ENCODE data around the gene LRRC26. TPM values are rescaled to one million over a fixed set of nuclear protein-coding genes. Genes with fewer than 3 reads are reported as not detected.
A peak's percentile ranks its signal among the peaks of the same experiment; 100 is the strongest.

Gene LRRC26
- polyA plus RNA-seq, 2 of the 4 experiments (the other 2 are of a cell fraction), result 0.08 to 1.0 TPM

DNA sequence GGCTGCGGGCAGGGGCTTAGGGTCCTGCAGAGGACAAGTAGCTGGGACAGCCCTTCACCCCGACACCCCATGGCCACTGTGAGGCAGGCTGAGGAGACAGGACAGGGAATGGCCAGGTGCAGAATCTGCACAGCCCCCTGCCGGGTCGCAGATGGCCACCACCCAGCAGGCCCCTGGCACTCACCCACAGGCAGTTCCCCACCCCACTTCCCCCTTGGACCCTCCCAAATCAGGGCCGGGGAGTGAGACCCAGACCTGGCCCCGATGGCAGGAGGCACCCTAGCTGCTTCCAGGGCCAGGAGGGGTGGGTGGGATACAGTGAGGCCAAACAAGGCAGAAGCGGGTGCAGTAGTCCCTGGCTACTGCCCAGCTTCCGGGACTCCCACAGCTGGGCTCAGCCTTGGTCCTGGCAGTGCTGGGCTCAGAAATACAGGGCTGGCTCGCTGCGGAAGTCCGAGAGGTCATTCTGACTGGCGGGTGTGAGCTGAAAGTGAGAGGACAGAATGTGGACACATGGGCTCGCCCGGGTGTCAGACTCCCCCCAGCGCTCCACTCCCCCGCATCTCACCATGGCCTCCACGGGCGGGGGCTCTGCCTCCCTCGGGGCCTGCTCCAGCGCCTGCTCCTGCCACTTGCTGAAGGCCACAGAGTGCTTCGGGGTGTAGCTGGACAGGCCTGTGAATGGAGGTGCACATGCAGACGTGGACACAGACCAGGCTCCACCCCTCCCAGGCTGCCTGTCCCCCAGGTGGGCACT lies 22.0 kb upstream of the LRRC26 start:
- Histone ChIP-seq H3K4me1 (peaks cover 41% of the 10 kb centered on the region), H3K9me3 (no peaks in the 10 kb centered on the region), H3K27ac (no peak overlapping the region), H3K4me2 (no peak overlapping the region), H3K4me3 (no peak overlapping the region)
- ChIA-PET CTCF (interaction anchor here (0.6 to 11.5 kb wide), 8 partner anchors 9 to 107 kb away, joined by 3 to 156 read pairs (median 5); partner anchors contain the start of genes CYSRT1, LRRC26, RNF208 and RNF224), POLR2A (interaction anchor here (1.8 kb wide), 1 partner anchor 9 kb away, joined by 10 read pairs; the partner anchor contains the start of gene TPRN)
- WGBS (ENCODE audit: missing lambda C conversion rate), result 82% methylated on average over 14 of the region's 22 CpGs
- TF ChIP-seq, protein P1, sequence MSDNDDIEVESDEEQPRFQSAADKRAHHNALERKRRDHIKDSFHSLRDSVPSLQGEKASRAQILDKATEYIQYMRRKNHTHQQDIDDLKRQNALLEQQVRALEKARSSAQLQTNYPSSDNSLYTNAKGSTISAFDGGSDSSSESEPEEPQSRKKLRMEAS (IDR thresholded peaks at IDR 0.05), result no peak
- TF ChIP-seq, protein P2, sequence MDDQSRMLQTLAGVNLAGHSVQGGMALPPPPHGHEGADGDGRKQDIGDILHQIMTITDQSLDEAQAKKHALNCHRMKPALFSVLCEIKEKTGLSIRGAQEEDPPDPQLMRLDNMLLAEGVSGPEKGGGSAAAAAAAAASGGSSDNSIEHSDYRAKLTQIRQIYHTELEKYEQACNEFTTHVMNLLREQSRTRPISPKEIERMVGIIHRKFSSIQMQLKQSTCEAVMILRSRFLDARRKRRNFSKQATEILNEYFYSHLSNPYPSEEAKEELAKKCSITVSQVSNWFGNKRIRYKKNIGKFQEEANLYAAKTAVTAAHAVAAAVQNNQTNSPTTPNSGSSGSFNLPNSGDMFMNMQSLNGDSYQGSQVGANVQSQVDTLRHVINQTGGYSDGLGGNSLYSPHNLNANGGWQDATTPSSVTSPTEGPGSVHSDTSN (IDR thresholded peaks at IDR 0.05), result no peak
- no peak for DNase-seq (ENCODE audit: low read depth in 1 of 2, low spot score in 1 of 2)
- no peak for ATAC-seq
- no peak for FAIRE-seq

DNA sequence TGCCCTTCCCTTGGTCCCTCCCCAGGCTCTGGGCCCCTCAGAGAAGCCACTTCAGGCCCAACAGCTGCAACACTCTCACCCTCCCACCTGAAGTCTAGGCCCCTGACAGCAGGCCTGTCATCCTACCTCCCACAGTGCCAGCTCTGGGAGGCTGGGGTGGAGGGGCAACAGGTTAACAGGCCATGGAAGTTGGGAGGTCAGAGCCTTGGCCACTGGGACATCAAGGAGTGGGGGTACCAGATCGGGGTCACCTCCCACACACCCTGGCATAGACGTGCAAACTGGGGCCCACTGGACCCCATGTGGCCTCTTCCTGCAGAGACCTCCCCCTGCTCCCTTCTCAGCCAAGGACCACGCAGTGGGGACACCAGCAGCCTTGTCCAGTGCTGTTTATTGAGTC lies 21.4 kb upstream of the LRRC26 start:
- H3K9me3 ChIP-seq, result no peaks in the 10 kb centered on the region
- ChIA-PET CTCF (interaction anchor here (1.2 to 11.5 kb wide), 6 partner anchors 8 to 73 kb away, joined by 3 to 156 read pairs (median 19); partner anchors contain the start of genes CYSRT1, LRRC26, RNF208 and RNF224), POLR2A (interaction anchor here (1.8 kb wide), 1 partner anchor 10 kb away, joined by 10 read pairs; the partner anchor contains the start of gene TPRN)
- no peak overlapping the region for H3K4me2 ChIP-seq
- ATAC-seq (no peak), DNase-seq (ENCODE audit: low read depth in 1 of 2, low spot score in 1 of 2) (no peak), FAIRE-seq (no peak)
- H3K4me3 ChIP-seq, result no peak overlapping the region
- TF ChIP-seq, protein P2 (IDR thresholded peaks at IDR 0.05), result 0 out of 2 replicates have a peak, but pooled peaks have one; percentile 12
- TF ChIP-seq, protein P3, sequence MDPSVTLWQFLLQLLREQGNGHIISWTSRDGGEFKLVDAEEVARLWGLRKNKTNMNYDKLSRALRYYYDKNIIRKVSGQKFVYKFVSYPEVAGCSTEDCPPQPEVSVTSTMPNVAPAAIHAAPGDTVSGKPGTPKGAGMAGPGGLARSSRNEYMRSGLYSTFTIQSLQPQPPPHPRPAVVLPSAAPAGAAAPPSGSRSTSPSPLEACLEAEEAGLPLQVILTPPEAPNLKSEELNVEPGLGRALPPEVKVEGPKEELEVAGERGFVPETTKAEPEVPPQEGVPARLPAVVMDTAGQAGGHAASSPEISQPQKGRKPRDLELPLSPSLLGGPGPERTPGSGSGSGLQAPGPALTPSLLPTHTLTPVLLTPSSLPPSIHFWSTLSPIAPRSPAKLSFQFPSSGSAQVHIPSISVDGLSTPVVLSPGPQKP (IDR thresholded peaks at IDR 0.05; ENCODE audit: low read depth, low read length), result no peak
- TF ChIP-seq CBX2 (IDR thresholded peaks at IDR 0.05; ENCODE audit: borderline replicate concordance, low read depth), result no peak
- peaks cover 44% of the 10 kb centered on the region for H3K4me1 ChIP-seq
- H3K27ac ChIP-seq, result no peak overlapping the region
- 100% methylated on average over 1 of the region's 3 CpGs for WGBS (ENCODE audit: missing lambda C conversion rate)

DNA sequence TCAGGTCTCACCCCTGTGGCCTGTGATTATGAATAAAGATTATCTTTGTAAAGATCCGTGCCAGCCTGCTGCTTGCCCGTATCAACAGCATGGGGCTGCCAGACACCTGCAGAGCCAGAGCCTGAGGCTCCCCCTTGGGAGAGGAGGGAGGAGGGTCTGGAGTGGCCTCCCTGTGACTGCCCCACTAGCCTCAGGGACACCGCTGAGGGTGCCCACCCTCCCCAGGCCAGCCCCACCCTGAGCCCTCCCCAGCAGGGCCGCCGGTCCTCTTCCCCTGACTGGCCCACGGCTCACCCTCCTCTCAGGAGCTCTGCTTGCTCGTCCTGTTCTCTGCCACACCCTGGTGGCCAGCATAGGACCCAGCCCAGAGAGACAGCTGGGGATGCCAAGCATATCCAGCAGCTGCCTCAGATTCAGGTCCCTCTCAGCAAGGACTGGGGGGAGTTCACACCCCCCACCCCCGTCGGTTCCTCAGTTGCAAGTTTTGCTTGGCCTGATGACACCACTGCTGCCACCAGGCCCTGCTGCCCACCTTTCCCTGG lies 20.5 kb upstream of the LRRC26 start:
- no peaks in the 10 kb centered on the region for H3K9me3 ChIP-seq
- ATAC-seq (peak; percentile 31 to 44; a peak in 3 of 6 replicates), DNase-seq (ENCODE audit: low read depth in 1 of 2, low spot score in 1 of 2) (no peak), FAIRE-seq (no peak)
- peak overlapping the region in 1 of 2 experiments; percentile 97; a peak in 1 of 6 replicates for H3K27ac ChIP-seq
- peak overlapping the region; percentile 99 for H3K4me2 ChIP-seq
- POLR2A ChIA-PET, result interaction anchor here (2.1 to 3.4 kb wide), 3 partner anchors 11 to 33 kb away, joined by 15 to 38 read pairs (median 20); partner anchors contain the start of genes CYSRT1, RNF208 and TPRN
- 94% methylated on average over 3 of the region's 9 CpGs for WGBS (ENCODE audit: missing lambda C conversion rate)
- CTCF ChIA-PET, result interaction anchor here (0.9 to 11.5 kb wide), 14 partner anchors 7 to 126 kb away, joined by 3 to 156 read pairs (median 7); partner anchors contain the start of genes CYSRT1, LRRC26, RNF208 and RNF224
- TF ChIP-seq RAD21 (conservative IDR thresholded peaks at IDR 0.05 in 1 of 2, IDR thresholded peaks at IDR 0.05 in 1 of 2) (peak in 1 of 2 experiments; percentile 35; a peak in 1 of 5 replicates), TP53 (CRISPR knock-in tag; IDR thresholded peaks at IDR 0.05) (no peak)
- peaks cover 39% of the 10 kb centered on the region for H3K4me1 ChIP-seq
- no peak overlapping the region for H3K4me3 ChIP-seq

DNA sequence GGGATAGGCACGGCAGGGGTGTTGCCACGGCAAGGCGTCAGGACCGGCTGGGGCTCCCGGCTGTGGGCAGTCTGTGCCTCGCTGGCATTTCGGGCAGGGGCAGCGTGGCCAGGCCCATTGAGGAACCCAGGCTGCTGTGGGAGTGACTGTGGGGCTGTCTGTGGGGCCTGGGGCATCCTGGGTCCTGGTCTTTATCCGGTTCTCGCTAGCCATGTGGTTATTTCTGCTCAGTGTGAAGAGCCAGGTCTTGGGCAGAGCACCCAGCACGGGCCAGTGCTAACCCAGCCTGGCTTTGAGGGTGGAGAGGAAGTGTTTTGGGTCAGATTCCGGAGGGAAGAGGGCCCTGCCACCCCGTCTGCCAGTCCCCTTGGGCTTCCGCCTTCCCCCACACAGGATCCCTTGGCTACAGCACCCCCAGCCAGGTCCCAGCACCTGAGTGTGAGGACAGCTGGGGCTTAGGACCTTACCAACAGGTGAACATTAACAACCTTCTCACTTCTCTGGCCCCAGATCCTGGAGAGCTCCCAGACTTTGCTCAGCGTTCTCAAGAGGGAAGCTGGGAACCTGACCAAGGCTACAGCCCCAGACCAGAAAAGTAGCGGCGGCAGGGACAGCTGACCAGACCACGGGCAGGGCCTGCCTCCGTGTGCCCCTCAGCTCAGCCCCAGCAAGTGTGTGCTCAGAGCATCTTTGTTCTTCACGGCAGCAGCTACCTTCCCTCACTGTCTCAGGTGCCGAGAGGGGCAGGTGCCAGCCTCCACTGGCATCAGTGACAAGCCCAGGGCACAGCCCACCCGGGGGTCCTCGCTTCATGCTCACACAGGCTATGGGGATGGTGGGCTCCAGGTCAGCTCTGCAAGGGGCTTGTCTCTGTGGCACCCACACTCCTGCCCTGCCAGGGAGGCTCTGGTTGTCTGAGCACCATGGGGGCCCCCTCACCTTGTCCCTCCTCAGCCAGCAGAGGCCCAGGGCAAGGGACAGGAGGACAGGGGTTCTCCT lies 19.7 kb upstream of the LRRC26 start:
- H3K4me2 ChIP-seq, result peak overlapping the region; percentile 99
- FAIRE-seq, result no peak
- H3K27ac ChIP-seq, result peak overlapping the region; percentile 97
- ChIA-PET CTCF (interaction anchor here (0.6 to 11.5 kb wide), 25 partner anchors 9 to 125 kb away, joined by 3 to 156 read pairs (median 4); partner anchors contain the start of genes CYSRT1, GRIN1, LRRC26 and RNF208), POLR2A (interaction anchor here (0.6 to 3.4 kb wide), 16 partner anchors 9 to 62 kb away, joined by 3 to 38 read pairs (median 7); partner anchors contain the start of genes CYSRT1, NDOR1, RNF208 and RNF224)
- TF ChIP-seq HOXB13 (CRISPR knock-in tag; IDR thresholded peaks at IDR 0.05; ENCODE audit: low read depth) (no peak), RCOR1 (IDR thresholded peaks at IDR 0.05; ENCODE audit: low read depth, low read length) (no peak), CHD2 (IDR thresholded peaks at IDR 0.05; ENCODE audit: low read length, partially characterized antibody) (no peak), SMC3 (IDR thresholded peaks at IDR 0.05) (no peak), MAZ (IDR thresholded peaks at IDR 0.05; ENCODE audit: borderline replicate concordance, low read depth, low read length) (no peak), RARB (CRISPR knock-in tag; IDR thresholded peaks at IDR 0.05) (no peak)
- TF ChIP-seq, protein P4, sequence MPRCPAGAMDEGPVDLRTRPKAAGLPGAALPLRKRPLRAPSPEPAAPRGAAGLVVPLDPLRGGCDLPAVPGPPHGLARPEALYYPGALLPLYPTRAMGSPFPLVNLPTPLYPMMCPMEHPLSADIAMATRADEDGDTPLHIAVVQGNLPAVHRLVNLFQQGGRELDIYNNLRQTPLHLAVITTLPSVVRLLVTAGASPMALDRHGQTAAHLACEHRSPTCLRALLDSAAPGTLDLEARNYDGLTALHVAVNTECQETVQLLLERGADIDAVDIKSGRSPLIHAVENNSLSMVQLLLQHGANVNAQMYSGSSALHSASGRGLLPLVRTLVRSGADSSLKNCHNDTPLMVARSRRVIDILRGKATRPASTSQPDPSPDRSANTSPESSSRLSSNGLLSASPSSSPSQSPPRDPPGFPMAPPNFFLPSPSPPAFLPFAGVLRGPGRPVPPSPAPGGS (IDR thresholded peaks at IDR 0.05), result no peak
- H3K4me3 ChIP-seq, result peak overlapping the region; percentile 92
- peaks cover 31% of the 10 kb centered on the region for H3K4me1 ChIP-seq
- WGBS (ENCODE audit: missing lambda C conversion rate), result 68% methylated on average over 14 of the region's 23 CpGs
- H3K9me3 ChIP-seq, result no peaks in the 10 kb centered on the region
- DNase-seq (ENCODE audit: low read depth in 1 of 2, low spot score in 1 of 2), result no peak
- ATAC-seq, result peak in 1 of 2 experiments; percentile 19; a peak in 4 of 6 replicates

All from A549 (cell line).